ENCODE data around the gene PLIN3. TPM values are rescaled to one million over a fixed set of nuclear protein-coding genes. Genes with fewer than 3 reads are reported as not detected.
"Not testable (repeated sequence)": the region's sequence is repeated elsewhere in the genome, so short reads cannot be mapped to it uniquely, and the experiment has no call there.

The PLIN3 gene
- total and polyA plus RNA-seq, 9 donors: 26.8 to 52.9 (median 44.6) TPM

DNA sequence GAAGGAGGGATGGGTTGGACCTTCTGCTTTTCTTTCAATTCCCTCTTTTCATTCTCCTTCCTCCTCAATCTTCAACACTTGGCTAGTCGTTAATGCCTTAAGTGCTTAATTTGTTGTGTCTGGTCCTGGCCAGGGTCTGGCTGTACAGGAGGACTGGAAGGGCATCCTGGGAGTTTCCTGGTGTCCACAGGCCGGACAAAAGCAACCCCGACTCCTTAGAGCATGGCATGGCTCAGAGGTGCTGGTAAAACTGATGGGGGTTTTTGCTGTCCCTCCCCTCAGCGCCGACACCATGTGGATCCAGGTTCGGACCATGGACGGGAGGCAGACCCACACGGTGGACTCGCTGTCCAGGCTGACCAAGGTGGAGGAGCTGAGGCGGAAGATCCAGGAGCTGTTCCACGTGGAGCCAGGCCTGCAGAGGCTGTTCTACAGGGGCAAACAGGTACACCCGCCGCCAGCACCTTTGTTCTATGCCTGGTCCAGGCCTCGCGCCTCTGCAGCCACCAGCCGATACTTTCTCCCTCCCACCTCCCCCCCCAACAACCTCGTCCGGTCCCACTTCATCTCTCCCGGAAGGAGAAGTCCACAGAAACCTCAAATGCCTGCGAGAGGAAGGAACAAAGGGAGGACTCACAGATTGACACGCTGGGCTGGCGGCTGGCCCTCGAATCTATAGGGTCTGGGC is 43.3 kb upstream of the PLIN3 start:
- Histone ChIP-seq H3K9me3 (replicated peaks; ENCODE audit: control insufficient read depth, low read depth, low read length) (no peaks in the 10 kb centered on the region), H3K36me3 (ENCODE audit: control insufficient read depth, insufficient read depth, low read length) (peaks cover 13% of the 10 kb centered on the region), H3K27ac (ENCODE audit: low read length) (peak overlapping the region; percentile 51), H3K27me3 (ENCODE audit: control insufficient read depth, insufficient read depth, low read length) (no peaks in the 10 kb centered on the region), H3K4me1 (ENCODE audit: control insufficient read depth, insufficient read depth, low read length) (peaks cover 45% of the 10 kb centered on the region), H3K4me3 (ENCODE audit: low read length) (peak overlapping the region; percentile 47)
- WGBS (ENCODE audit: insufficient coverage): 9% methylated on average over 12 of the region's 23 CpGs
- DNase-seq: peak; percentile 59

- H3K27ac ChIP-seq (ENCODE audit: low read length): peak overlapping the region; percentile 51
- H3K9me3 ChIP-seq (replicated peaks; ENCODE audit: control insufficient read depth, low read depth, low read length): no peaks in the 10 kb centered on the region
- H3K36me3 ChIP-seq (ENCODE audit: control insufficient read depth, insufficient read depth, low read length): peaks cover 12% of the 10 kb centered on the region
- peak overlapping the region; percentile 52 for H3K4me3 ChIP-seq (ENCODE audit: low read length)
- peak; percentile 97 for DNase-seq
- H3K27me3 ChIP-seq (ENCODE audit: control insufficient read depth, insufficient read depth, low read length): no peaks in the 10 kb centered on the region
- H3K4me1 ChIP-seq (ENCODE audit: control insufficient read depth, insufficient read depth, low read length): peaks cover 39% of the 10 kb centered on the region
- WGBS (ENCODE audit: insufficient coverage): 1% methylated on average over 71 of the region's 85 CpGs
Observed at GRCh38 chr19:4909897-4910593, 42.6 kb upstream of the PLIN3 start.

- H3K4me1 ChIP-seq (ENCODE audit: control insufficient read depth, insufficient read depth, low read length): peaks cover 34% of the 10 kb centered on the region
- H3K9me3 ChIP-seq (replicated peaks; ENCODE audit: control insufficient read depth, low read depth, low read length): no peaks in the 10 kb centered on the region
- H3K27ac ChIP-seq (ENCODE audit: low read length): peak within 1 kb of the TSS; percentile 67
- peak within 1 kb of the TSS; percentile 52 for H3K4me3 ChIP-seq (ENCODE audit: low read length)
- H3K36me3 ChIP-seq (ENCODE audit: control insufficient read depth, insufficient read depth, low read length): peaks cover 5% of the 10 kb centered on the region
- WGBS (ENCODE audit: insufficient coverage): under 1% methylated on average over 85 of the region's 89 CpGs
- H3K27me3 ChIP-seq (ENCODE audit: control insufficient read depth, insufficient read depth, low read length): no peaks in the 10 kb centered on the region
- DNase-seq: peak; percentile 57
Observed at GRCh38 chr19:4909156-4909896, 41.9 kb upstream of the PLIN3 start, which contains the start of gene UHRF1. Gene UHRF1 (plus strand): TSS chr19:4909501. CDS start chr19:4910886, 1,385 bp downstream.

GRCh38 chr19:4908781-4909155 is 41.3 kb upstream of the PLIN3 start:
- 44% methylated on average over 11 of the region's 15 CpGs for WGBS (ENCODE audit: insufficient coverage)
- Histone ChIP-seq H3K9me3 (replicated peaks; ENCODE audit: control insufficient read depth, low read depth, low read length) (no peaks in the 10 kb centered on the region), H3K36me3 (ENCODE audit: control insufficient read depth, insufficient read depth, low read length) (peaks cover 4% of the 10 kb centered on the region), H3K27ac (ENCODE audit: low read length) (peak overlapping the region; percentile 67), H3K4me3 (ENCODE audit: low read length) (no peak overlapping the region), H3K27me3 (ENCODE audit: control insufficient read depth, insufficient read depth, low read length) (no peaks in the 10 kb centered on the region), H3K4me1 (ENCODE audit: control insufficient read depth, insufficient read depth, low read length) (peaks cover 34% of the 10 kb centered on the region)
- no peak for DNase-seq

- Histone ChIP-seq H3K36me3 (ENCODE audit: control insufficient read depth, insufficient read depth, low read length) (peaks cover under 1% of the 10 kb centered on the region), H3K9me3 (replicated peaks; ENCODE audit: control insufficient read depth, low read depth, low read length) (no peaks in the 10 kb centered on the region)
- 49% methylated on average over 5 of the region's 5 CpGs for whole genome bisulfite sequencing (ENCODE audit: insufficient coverage)
Observed at GRCh38 chr19:4908360-4908759, 40.9 kb upstream of the PLIN3 start.

GRCh38 chr19:4906963-4907362 is 39.5 kb upstream of the PLIN3 start:
- 84% methylated on average over 8 of the region's 8 CpGs for whole genome bisulfite sequencing (ENCODE audit: insufficient coverage)

More at GRCh38 chr19:4908360-4908759, 40.9 kb upstream of the PLIN3 start:
- peaks cover 34% of the 10 kb centered on the region for H3K4me1 ChIP-seq (ENCODE audit: control insufficient read depth, insufficient read depth, low read length)
- DNase-seq: peak; percentile 48
- no peaks in the 10 kb centered on the region for H3K27me3 ChIP-seq (ENCODE audit: control insufficient read depth, insufficient read depth, low read length)
- peak overlapping the region; percentile 67 for H3K27ac ChIP-seq (ENCODE audit: low read length)
- H3K4me3 ChIP-seq (ENCODE audit: low read length): no peak overlapping the region

GRCh38 chr19:4904481-4904880 is 37.0 kb upstream of the PLIN3 start:
- Histone ChIP-seq H3K4me1 (ENCODE audit: control insufficient read depth, insufficient read depth, low read length) (peaks cover 13% of the 10 kb centered on the region), H3K27ac (ENCODE audit: low read length) (no peak overlapping the region), H3K36me3 (ENCODE audit: control insufficient read depth, insufficient read depth, low read length) (no peaks in the 10 kb centered on the region), H3K9me3 (replicated peaks; ENCODE audit: control insufficient read depth, low read depth, low read length) (no peaks in the 10 kb centered on the region), H3K4me3 (ENCODE audit: low read length) (no peak overlapping the region), H3K27me3 (ENCODE audit: control insufficient read depth, insufficient read depth, low read length) (no peaks in the 10 kb centered on the region)
- 82% methylated on average over 2 of the region's 3 CpGs for WGBS (ENCODE audit: insufficient coverage)
- no peak for DNase-seq

More at GRCh38 chr19:4906963-4907362, 39.5 kb upstream of the PLIN3 start:
- Histone ChIP-seq H3K27me3 (ENCODE audit: control insufficient read depth, insufficient read depth, low read length) (no peaks in the 10 kb centered on the region), H3K4me3 (ENCODE audit: low read length) (no peak overlapping the region), H3K4me1 (ENCODE audit: control insufficient read depth, insufficient read depth, low read length) (peaks cover 30% of the 10 kb centered on the region), H3K9me3 (replicated peaks; ENCODE audit: control insufficient read depth, low read depth, low read length) (no peaks in the 10 kb centered on the region), H3K27ac (ENCODE audit: low read length) (no peak overlapping the region), H3K36me3 (ENCODE audit: control insufficient read depth, insufficient read depth, low read length) (no peaks in the 10 kb centered on the region)
- no peak for DNase-seq

DNA sequence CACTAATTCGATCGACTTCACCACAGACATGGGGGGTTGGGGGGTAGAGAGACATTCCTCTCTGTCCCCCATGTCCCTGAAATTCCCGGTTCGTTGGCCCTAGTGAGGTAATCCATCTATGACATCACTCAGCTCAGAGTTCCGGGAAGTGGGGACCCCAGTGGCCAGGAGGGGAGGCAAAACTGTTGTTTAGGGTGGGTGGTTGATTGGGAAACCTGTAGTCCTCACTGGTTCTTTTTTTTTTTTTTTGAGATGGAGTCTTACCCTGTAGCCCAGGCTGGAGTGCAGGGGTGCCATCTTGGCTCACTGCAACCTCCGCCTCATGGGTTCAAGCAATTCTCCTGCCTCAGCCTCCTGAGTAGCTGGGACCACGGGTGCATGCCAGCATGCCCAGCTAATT is 35.3 kb upstream of the PLIN3 start, which contains the start of gene ARRDC5:
ARRDC5 (minus strand) TSS at position 101 of the 400 bp plus-strand sequence; CDS start at position 30, 71 bp downstream.
- Histone ChIP-seq H3K27ac (ENCODE audit: low read length) (no peak within 1 kb of the TSS), H3K4me1 (ENCODE audit: control insufficient read depth, insufficient read depth, low read length) (no peaks in the 10 kb centered on the region), H3K36me3 (ENCODE audit: control insufficient read depth, insufficient read depth, low read length) (no peaks in the 10 kb centered on the region), H3K9me3 (replicated peaks; ENCODE audit: control insufficient read depth, low read depth, low read length) (no peaks in the 10 kb centered on the region), H3K4me3 (ENCODE audit: low read length) (no peak within 1 kb of the TSS), H3K27me3 (ENCODE audit: control insufficient read depth, insufficient read depth, low read length) (no peaks in the 10 kb centered on the region)
- 88% methylated on average over 4 of the region's 7 CpGs for WGBS (ENCODE audit: insufficient coverage)
- DNase-seq: no peak

DNA sequence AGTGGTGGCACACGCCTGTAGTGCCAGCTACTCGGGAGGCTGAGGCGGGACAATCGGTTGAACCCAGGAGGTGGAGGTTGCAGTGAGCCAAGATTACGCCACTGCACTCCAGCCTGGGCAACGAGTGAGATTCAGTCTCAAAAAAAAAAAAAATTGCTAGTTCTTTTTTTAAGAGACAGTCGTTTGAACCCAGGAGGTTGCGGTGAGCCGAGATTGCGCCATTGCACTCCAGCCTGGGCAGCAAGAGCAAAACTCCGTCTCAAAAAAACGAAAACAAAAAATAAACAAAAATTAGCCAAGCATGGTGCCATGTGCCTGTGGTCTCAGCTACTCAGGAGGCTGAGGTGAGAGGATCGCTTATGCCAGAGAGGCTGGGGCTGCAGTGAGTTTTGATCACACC is 33.4 kb upstream of the PLIN3 start:
- H3K4me3 ChIP-seq (ENCODE audit: low read length); H3K27ac ChIP-seq (ENCODE audit: low read length); DNase-seq; H3K27me3 ChIP-seq (ENCODE audit: control insufficient read depth, insufficient read depth, low read length); H3K9me3 ChIP-seq (replicated peaks; ENCODE audit: control insufficient read depth, low read depth, low read length); H3K36me3 ChIP-seq (ENCODE audit: control insufficient read depth, insufficient read depth, low read length): not testable (repeated sequence)
- 82% methylated on average over 11 of the region's 13 CpGs for WGBS (ENCODE audit: insufficient coverage)
- H3K4me1 ChIP-seq (ENCODE audit: control insufficient read depth, insufficient read depth, low read length): peaks cover 10% of the 10 kb centered on the region

GRCh38 chr19:4897146-4897545 is 29.7 kb upstream of the PLIN3 start:
- 68% methylated on average over 5 of the region's 7 CpGs for WGBS (ENCODE audit: insufficient coverage)
- DNase-seq: peak; percentile 61
- H3K9me3 ChIP-seq (replicated peaks; ENCODE audit: control insufficient read depth, low read depth, low read length): no peaks in the 10 kb centered on the region
- H3K27me3 ChIP-seq (ENCODE audit: control insufficient read depth, insufficient read depth, low read length): no peaks in the 10 kb centered on the region
- H3K36me3 ChIP-seq (ENCODE audit: control insufficient read depth, insufficient read depth, low read length): no peaks in the 10 kb centered on the region
- H3K4me3 ChIP-seq (ENCODE audit: low read length): no peak overlapping the region
- peak overlapping the region; percentile 47 for H3K27ac ChIP-seq (ENCODE audit: low read length)
- peaks cover 19% of the 10 kb centered on the region for H3K4me1 ChIP-seq (ENCODE audit: control insufficient read depth, insufficient read depth, low read length)

Data from muscle of leg (tissue), 11 donors.